ENCODE measurements around the gene SV2B.

SV2B gene

DNA sequence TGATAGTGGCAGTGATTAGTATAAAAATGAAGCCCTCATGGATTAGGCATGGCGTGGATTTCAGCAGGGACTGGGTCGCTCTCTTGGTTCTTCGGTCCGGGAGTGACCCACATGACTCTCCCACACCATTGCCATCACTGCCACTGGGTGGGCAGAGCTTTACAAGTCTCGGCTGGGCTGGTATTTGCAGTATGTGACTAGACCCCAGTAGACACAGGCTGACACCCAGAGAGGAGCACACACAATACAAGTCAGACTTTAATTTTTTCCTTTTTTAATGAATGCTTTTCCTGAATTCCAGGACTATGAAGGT, 1.5 kb downstream of the SV2B start:
- TF ChIP-seq, protein P1, sequence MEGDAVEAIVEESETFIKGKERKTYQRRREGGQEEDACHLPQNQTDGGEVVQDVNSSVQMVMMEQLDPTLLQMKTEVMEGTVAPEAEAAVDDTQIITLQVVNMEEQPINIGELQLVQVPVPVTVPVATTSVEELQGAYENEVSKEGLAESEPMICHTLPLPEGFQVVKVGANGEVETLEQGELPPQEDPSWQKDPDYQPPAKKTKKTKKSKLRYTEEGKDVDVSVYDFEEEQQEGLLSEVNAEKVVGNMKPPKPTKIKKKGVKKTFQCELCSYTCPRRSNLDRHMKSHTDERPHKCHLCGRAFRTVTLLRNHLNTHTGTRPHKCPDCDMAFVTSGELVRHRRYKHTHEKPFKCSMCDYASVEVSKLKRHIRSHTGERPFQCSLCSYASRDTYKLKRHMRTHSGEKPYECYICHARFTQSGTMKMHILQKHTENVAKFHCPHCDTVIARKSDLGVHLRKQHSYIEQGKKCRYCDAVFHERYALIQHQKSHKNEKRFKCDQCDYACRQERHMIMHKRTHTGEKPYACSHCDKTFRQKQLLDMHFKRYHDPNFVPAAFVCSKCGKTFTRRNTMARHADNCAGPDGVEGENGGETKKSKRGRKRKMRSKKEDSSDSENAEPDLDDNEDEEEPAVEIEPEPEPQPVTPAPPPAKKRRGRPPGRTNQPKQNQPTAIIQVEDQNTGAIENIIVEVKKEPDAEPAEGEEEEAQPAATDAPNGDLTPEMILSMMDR (conservative IDR thresholded peaks at IDR 0.05; ENCODE audit: low read length): no peak
- H3K4me3 ChIP-seq (ENCODE audit: low read length): no peak overlapping the region
- no peak for DNase-seq (ENCODE audit: low read depth)

DNA sequence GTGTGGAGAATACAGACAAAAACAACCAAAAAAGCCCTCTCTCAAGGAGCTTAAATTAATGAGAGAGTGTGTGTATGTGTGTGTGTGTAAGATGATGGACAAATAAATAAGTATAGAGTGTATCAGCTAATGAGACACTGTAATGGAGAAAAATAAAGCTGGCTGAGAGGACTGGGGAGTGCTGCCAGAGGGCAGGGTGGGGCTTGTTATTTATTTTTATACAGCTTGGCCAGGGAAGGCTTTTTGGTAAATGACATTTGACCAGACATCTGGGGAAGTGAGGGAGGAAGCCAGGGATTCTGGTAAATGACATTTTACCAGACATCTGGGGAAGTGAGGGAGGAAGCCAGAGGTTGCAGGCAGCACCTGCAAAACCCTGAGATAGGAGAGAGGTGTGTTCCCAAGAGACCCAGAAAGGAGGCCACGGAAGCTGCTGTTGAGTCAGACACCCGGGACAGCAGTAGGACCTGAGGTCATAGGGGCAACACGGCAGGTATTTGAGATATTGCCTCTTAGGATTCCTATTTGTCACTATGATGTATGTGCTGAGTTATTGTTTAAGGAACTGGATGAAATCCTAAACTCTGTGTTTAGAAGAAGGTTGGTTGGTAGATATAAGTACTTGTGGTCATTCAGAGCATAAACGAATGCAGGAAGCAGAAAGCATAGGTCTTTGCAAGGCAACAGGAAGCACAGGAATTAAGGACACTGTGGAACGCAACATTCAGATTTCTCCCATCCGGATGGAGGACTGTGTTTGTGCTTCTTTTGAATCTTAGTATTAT, 2.7 kb downstream of the SV2B start:
- DNase-seq (ENCODE audit: low read depth): no peak
- no peak overlapping the region for H3K4me3 ChIP-seq (ENCODE audit: low read length)
- TF ChIP-seq, protein P1 (conservative IDR thresholded peaks at IDR 0.05; ENCODE audit: low read length): no peak

DNA sequence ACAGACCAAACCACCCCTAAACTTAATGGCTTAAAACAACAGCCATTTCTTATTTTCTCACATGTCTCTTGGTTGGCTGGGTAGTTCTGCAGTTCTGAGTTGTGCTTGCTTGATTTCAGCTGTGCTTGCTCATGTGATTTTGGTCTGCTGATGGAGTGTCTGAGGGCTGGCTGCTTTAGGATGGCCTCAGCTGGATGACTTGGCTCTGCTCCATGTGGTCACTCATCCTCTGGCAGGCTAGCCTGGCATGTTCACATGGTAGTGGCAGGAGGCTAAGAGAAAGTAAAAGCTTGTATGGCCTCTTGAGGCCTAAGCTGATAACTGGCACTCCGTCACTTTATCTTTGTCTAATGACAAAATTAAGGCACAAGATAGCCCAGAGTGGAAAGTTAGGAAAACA, 4.1 kb downstream of the SV2B start:
- TF ChIP-seq, protein P1 (conservative IDR thresholded peaks at IDR 0.05; ENCODE audit: low read length): no peak
- no peak overlapping the region for H3K4me3 ChIP-seq (ENCODE audit: low read length)
- DNase-seq (ENCODE audit: low read depth): no peak

DNA sequence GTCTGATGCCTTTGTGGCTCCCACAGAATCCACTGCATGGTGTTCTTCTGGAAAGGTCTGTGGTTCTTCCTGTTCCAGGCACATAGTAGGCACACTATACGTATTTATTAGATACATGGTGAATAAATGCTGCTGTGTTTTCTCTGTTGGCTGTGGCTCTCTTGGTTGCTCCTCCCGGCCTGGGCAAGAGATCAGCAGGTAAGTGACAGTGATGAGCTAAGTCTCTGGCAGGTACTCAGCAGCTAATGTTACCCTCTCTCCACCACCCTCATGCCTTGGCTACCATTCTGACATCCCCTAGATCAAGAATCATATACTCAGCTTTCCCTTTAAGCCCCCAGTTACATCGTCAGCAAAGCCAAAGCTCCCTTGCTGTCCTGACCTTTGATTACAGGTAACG, 8.4 kb downstream of the SV2B start:
- TF ChIP-seq, protein P1 (conservative IDR thresholded peaks at IDR 0.05; ENCODE audit: low read length): no peak
- H3K4me3 ChIP-seq (ENCODE audit: low read length): no peak overlapping the region
- no peak for DNase-seq (ENCODE audit: low read depth)

DNA sequence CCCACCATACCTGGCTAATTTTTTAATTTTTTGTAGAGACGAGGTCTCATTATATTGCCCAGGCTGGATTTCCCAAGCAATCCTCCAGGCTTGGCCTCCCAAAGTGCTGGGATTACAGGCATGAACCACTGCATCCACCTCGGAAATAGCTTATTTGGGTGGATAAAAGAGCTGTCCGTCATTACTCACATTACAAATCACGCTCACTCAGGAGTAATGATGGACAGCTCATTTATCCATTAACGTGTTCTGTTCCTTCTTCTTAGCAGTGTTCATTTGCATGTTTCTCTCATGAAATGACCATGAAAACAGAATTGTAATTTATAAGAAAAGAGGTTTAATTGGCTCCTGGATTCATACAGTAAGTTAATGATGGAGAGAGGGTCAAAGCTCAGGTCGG, 9.8 kb downstream of the SV2B start:
- no peak for DNase-seq (ENCODE audit: low read depth)
- TF ChIP-seq, protein P1 (conservative IDR thresholded peaks at IDR 0.05; ENCODE audit: low read length): no peak
- no peak overlapping the region for H3K4me3 ChIP-seq (ENCODE audit: low read length)

DNA sequence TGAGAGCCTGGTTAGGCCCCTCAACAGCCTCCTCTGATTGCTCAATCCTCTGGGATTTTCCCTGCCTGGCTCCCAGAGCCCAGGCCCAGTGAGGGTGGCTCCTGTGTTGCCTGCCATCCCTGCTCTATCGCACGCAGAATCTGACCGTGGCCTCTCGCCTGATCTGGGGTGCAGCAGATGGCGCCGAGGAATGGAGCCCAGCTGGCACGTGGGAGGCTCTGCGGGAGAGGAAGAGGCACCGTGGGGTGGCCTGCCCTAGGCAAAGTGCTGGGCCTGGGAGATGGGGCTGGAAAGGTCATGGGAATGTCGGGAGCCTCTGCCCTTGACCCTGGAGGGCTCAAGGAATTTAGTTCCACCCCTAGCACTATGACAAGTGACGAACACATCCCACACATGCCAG, 10.3 kb downstream of the SV2B start:
- DNase-seq (ENCODE audit: low read depth): no peak
- H3K4me3 ChIP-seq (ENCODE audit: low read length): no peak overlapping the region
- TF ChIP-seq, protein P1 (conservative IDR thresholded peaks at IDR 0.05; ENCODE audit: low read length): no peak

DNA sequence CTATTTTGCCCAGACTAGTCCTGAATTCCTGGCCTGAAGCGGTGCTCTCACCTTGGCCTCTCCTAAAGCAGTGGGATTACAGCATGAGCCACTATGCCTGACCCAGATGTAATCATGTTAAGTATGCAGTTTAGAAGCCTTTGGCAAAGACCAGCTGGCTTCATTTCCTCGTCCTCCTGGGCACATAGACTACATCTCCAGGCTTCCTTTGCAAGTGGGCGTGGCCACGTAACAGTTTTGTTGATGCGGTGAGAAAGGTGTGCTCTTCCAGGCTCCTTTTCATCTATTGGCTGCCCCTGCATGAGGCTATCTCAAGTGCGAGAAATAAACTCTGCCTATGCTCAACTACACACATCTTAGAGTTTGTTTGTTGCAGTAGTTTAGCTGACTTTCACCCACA, 13.0 kb downstream of the SV2B start:
- H3K4me3 ChIP-seq (ENCODE audit: low read length): no peak overlapping the region
- no peak for DNase-seq (ENCODE audit: low read depth)
- TF ChIP-seq, protein P1 (conservative IDR thresholded peaks at IDR 0.05; ENCODE audit: low read length): no peak

All from AG10803 (cell line).